Gastrocnemius medialis (tissue), 4 donors: ENCODE results near the gene IGSF21.

ENCODE experiments used
- CTCF ChIP-seq, 5 experiments: fragments of 450-650 bp in 3 of 5; fragments of 200-600 bp in 2 of 5; sonication (generic) in 2 of 5; IDR thresholded peaks in 4 of 5; conservative IDR thresholded peaks in 1 of 5; 1 replicate in 4 of 5; 2 replicates in 1 of 5; pipeline ENCODE4 v1.5.1; 2016 to 2019; ENCODE audit warnings: antibody characterized with exemption in 5 of 5, mild to moderate bottlenecking in 3 of 5, moderate library complexity in 3 of 5
- POLR2A ChIP-seq, 2 donors: fragments of 450-650 bp; IDR thresholded peaks; one replicate each; pipeline ENCODE4 v1.6.1; 2017; ENCODE audit warnings: antibody characterized with exemption in 2 of 2, mild to moderate bottlenecking in 2 of 2, moderate library complexity in 2 of 2

DNA sequence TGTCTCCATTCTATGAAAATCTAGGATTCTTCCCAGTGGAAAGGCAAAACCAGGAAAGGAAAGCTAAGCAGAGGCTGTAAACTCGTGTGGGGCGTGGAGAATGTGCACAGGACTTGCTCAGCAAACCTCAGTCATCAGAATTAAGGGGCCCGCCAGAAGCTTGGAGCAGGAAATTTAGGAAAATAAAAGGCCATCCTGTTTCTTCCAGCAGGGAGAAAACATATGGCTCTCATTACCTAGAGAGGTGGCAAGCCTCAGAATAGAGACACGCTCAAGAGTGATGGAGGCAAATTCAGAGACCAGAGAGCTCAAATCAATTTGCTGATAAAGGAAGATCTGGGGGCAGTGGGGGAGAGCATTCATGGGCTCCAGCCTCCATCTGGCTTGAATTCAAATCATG is 221.2 kb downstream of the IGSF21 start:
- TF ChIP-seq POLR2A (IDR thresholded peaks at IDR 0.05) (no peak), CTCF (IDR thresholded peaks at IDR 0.05 in 4 of 5, conservative IDR thresholded peaks at IDR 0.05 in 1 of 5) (no peak)
